PC-9 (cell line): ENCODE results near the gene CAPN13. TPM values are rescaled to one million over a fixed set of nuclear protein-coding genes. Genes with fewer than 3 reads are reported as not detected.

Experiments used
- BruUV-seq: library from RNA; stranded (reverse); fragments of 400-500 nt; replicated peaks from 2 replicates; lab custom pipeline; 2021; lab: Mats Ljungman, UMichigan
- CTCF ChIA-PET: fragments of 300-600 bp; sonication (Branson Sonifier 250); formaldehyde crosslinking; loops from one replicate; lab custom pipeline; 2022; ENCODE audit warnings: antibody characterized with exemption; lab: Charles Lee
- POLR2A ChIA-PET: fragments of 300-600 bp; sonication (Branson Sonifier 250); formaldehyde crosslinking; loops from one replicate; lab custom pipeline; 2022; ENCODE audit warnings: antibody characterized with exemption; ENCODE audit not compliant: unreplicated experiment; lab: Charles Lee
- DNase-seq, 2 experiments: peaks; one replicate each; pipeline versions ENCODE4 v3.0.0 to v3.0.0-alpha.2; 2015 to 2022; ENCODE audit warnings: mixed read lengths in 1 of 2
- H2AFZ ChIP-seq: fragments of 200-600 bp; sonication (generic); 2 replicates; pipeline ENCODE4 v1.8.1; 2017; ENCODE audit warnings: antibody characterized with exemption
- H3F3A ChIP-seq: fragments of 200-600 bp; sonication (generic); 2 replicates; pipeline ENCODE4 v1.8.1; 2017; ENCODE audit warnings: antibody characterized with exemption, mild to moderate bottlenecking, low read depth; ENCODE audit not compliant: insufficient read depth
- H3K27ac ChIP-seq: fragments of 200-600 bp; sonication (generic); 2 replicates; pipeline ENCODE4 v1.6.1; 2016; ENCODE audit warnings: mixed run types
- H3K27me3 ChIP-seq: fragments of 200-600 bp; sonication (generic); 2 replicates; pipeline ENCODE4 v1.6.1; 2016; ENCODE audit warnings: low read depth, mixed run types; ENCODE audit not compliant: insufficient read depth
- H3K36me3 ChIP-seq: fragments of 200-600 bp; sonication (generic); 2 replicates; pipeline ENCODE4 v1.6.1; 2016; ENCODE audit warnings: low read depth, mixed run types
- H3K4me1 ChIP-seq: fragments of 200-600 bp; sonication (generic); replicated peaks from 2 replicates; pipeline ENCODE4 v1.6.1; 2016; ENCODE audit warnings: mixed run types; ENCODE audit not compliant: insufficient read depth
- H3K4me2 ChIP-seq: fragments of 200-600 bp; sonication (generic); 2 replicates; pipeline ENCODE4 v1.6.1; 2017; ENCODE audit warnings: mixed run types
- H3K4me3 ChIP-seq: fragments of 200-600 bp; sonication (generic); 2 replicates; pipeline ENCODE4 v1.6.1; 2016; ENCODE audit warnings: mixed run types
- H3K79me2 ChIP-seq: fragments of 200-600 bp; sonication (generic); 2 replicates; pipeline ENCODE4 v1.6.1; 2017; ENCODE audit warnings: low read depth, mixed run types
- H3K9me2 ChIP-seq: fragments of 200-600 bp; sonication (generic); 2 replicates; pipeline ENCODE4 v1.8.1; 2017; ENCODE audit warnings: mild to moderate bottlenecking; ENCODE audit not compliant: insufficient read depth
- H3K9me3 ChIP-seq: fragments of 200-600 bp; sonication (generic); 2 replicates; pipeline ENCODE4 v1.8.1; 2016; ENCODE audit warnings: low read depth; ENCODE audit not compliant: insufficient read depth
- H4K20me1 ChIP-seq: fragments of 200-600 bp; sonication (generic); 2 replicates; pipeline ENCODE4 v1.8.1; 2017; ENCODE audit not compliant: insufficient read depth
- CTCF ChIP-seq: fragments of 200-600 bp; sonication (generic); conservative IDR thresholded peaks from 2 replicates; pipeline ENCODE4 v1.6.1; 2017; ENCODE audit warnings: mixed run types, antibody characterized with exemption, mild to moderate bottlenecking, moderate library complexity
- EZH2 ChIP-seq: fragments of 200-600 bp; sonication (generic); IDR thresholded peaks from 2 replicates; pipeline ENCODE4 v1.8.0; 2017; ENCODE audit warnings: antibody characterized with exemption, low read depth
- intact Hi-C: fragments of 100-400 bp; cut with micrococcal nuclease; formaldehyde crosslinking; loops from one replicate; pipeline ENCODE4 v1.10.0; 2022; ENCODE audit not compliant: unreplicated experiment
- total RNA-seq: library from RNA; stranded (reverse); gene quantifications from 2 replicates; pipeline ENCODE4 v1.2.3, GENCODE V29; 2021

Gene CAPN13
- total RNA-seq, 1 experiment from 2014 or later, result 1.5 TPM

- no peaks in the 10 kb centered on the region for H3K79me2 ChIP-seq
- H3K27ac ChIP-seq, result no peak overlapping the region
- POLR2A ChIA-PET, result no interaction called here
- H3K9me3 ChIP-seq, result no peaks in the 10 kb centered on the region
- no peaks in the 10 kb centered on the region for H3K9me2 ChIP-seq
- no peaks in the 10 kb centered on the region for H4K20me1 ChIP-seq
- intact Hi-C loops, result no loop called here
- H3K4me1 ChIP-seq, result no peaks in the 10 kb centered on the region
- no peaks in the 10 kb centered on the region for H3K27me3 ChIP-seq
- no peaks in the 10 kb centered on the region for H3F3A ChIP-seq
- H3K4me3 ChIP-seq, result no peak overlapping the region
- H3K36me3 ChIP-seq, result no peaks in the 10 kb centered on the region
- no peak overlapping the region for H3K4me2 ChIP-seq
- no peak for DNase-seq
- no peak overlapping the region for H2AFZ ChIP-seq
- TF ChIP-seq EZH2, result no peak
- no peak for TF ChIP-seq CTCF
- CTCF ChIA-PET, result no interaction called here
- no TSS peak for BruUV-seq
Measured at GRCh38 chr2:30764021-30764800, 43.0 kb downstream of the CAPN13 start.

- Histone ChIP-seq H3K9me2 (no peaks in the 10 kb centered on the region), H3F3A (no peaks in the 10 kb centered on the region), H3K27me3 (no peaks in the 10 kb centered on the region), H2AFZ (no peak overlapping the region), H3K4me2 (no peak overlapping the region), H3K4me3 (no peak overlapping the region), H3K9me3 (no peaks in the 10 kb centered on the region), H3K36me3 (no peaks in the 10 kb centered on the region), H3K4me1 (no peaks in the 10 kb centered on the region), H3K79me2 (no peaks in the 10 kb centered on the region), H3K27ac (no peak overlapping the region), H4K20me1 (no peaks in the 10 kb centered on the region)
- TF ChIP-seq EZH2 (no peak), CTCF (no peak)
- intact Hi-C loops, result no loop called here
- DNase-seq, result no peak
- POLR2A ChIA-PET, result no interaction called here
- BruUV-seq, result no TSS peak
- CTCF ChIA-PET, result no interaction called here
Measured at GRCh38 chr2:30763151-30763660, 44.0 kb downstream of the CAPN13 start.

- no TSS peak for BruUV-seq
- CTCF ChIA-PET, result no interaction called here
Measured at GRCh38 chr2:30761226-30761625, 46.0 kb downstream of the CAPN13 start.

More at GRCh38 chr2:30761226-30761625, 46.0 kb downstream of the CAPN13 start:
- Histone ChIP-seq H3K79me2 (no peaks in the 10 kb centered on the region), H2AFZ (no peak overlapping the region), H4K20me1 (no peaks in the 10 kb centered on the region), H3K36me3 (no peaks in the 10 kb centered on the region), H3F3A (peaks cover 3% of the 10 kb centered on the region; the same call in 1 of the 2 replicates), H3K27ac (no peak overlapping the region), H3K9me3 (no peaks in the 10 kb centered on the region), H3K4me3 (no peak overlapping the region), H3K9me2 (no peaks in the 10 kb centered on the region), H3K4me1 (peaks cover 7% of the 10 kb centered on the region), H3K4me2 (no peak overlapping the region), H3K27me3 (no peaks in the 10 kb centered on the region)
- POLR2A ChIA-PET, result no interaction called here
- DNase-seq, result no peak
- intact Hi-C loops, result no loop called here
- TF ChIP-seq CTCF, result no peak
- TF ChIP-seq EZH2, result no peak
